ENCODE data around the gene PCDHB3.
"Not testable (repeated sequence)": the region's sequence is repeated elsewhere in the genome, so short reads cannot be mapped to it uniquely, and the experiment has no call there.

Gene PCDHB3

GRCh38 chr5:141150993-141151325 is 50.7 kb downstream of the PCDHB3 start:
- Histone ChIP-seq H2AK5ac (ENCODE audit: low read depth, low read length) (no peak overlapping the region), H3K14ac (ENCODE audit: low read length) (no peak overlapping the region), H3K4me2 (ENCODE audit: insufficient read depth, low read length, poor library complexity, severe bottlenecking) (no peak overlapping the region), H3K4ac (ENCODE audit: low read length) (no peak overlapping the region), H2BK120ac (ENCODE audit: low read depth, low read length) (no peak overlapping the region), H3K23ac (ENCODE audit: low read depth, low read length, poor library complexity) (no peak overlapping the region), H3K27me3 (ENCODE audit: control insufficient read depth in 3 of 3, insufficient read depth in 3 of 3, low read depth in 1 of 3, low read length in 3 of 3) (no peaks in the 10 kb centered on the region), H2BK15ac (ENCODE audit: low read length) (no peak overlapping the region), H2BK12ac (ENCODE audit: low read length) (no peak overlapping the region), H2BK5ac (ENCODE audit: low read length) (no peak overlapping the region), H3K18ac (ENCODE audit: low read length) (no peak overlapping the region), H3K4me1 (ENCODE audit: control insufficient read depth in 2 of 2, insufficient read depth in 1 of 2, low read depth in 1 of 2, low read length in 2 of 2) (no peaks in the 10 kb centered on the region), H3K36me3 (replicated peaks in 1 of 2; ENCODE audit: control insufficient read depth in 2 of 2, insufficient read depth in 2 of 2, low read length in 2 of 2) (no peaks in the 10 kb centered on the region), H2AFZ (ENCODE audit: low read length) (no peak overlapping the region), H4K8ac (ENCODE audit: low read depth, low read length) (no peak overlapping the region), H4K91ac (ENCODE audit: low read depth, low read length, poor library complexity) (no peak overlapping the region), H3K9ac (ENCODE audit: low read depth, low read length, poor library complexity) (no peak overlapping the region), H3K79me1 (ENCODE audit: low read depth, low read length) (no peaks in the 10 kb centered on the region), H3K27ac (replicated peaks; ENCODE audit: low read length) (no peak overlapping the region), H3K4me3 (ENCODE audit: low read length in 2 of 2) (no peak overlapping the region), H3K9me3 (replicated peaks in 1 of 2; ENCODE audit: control insufficient read depth in 2 of 2, insufficient read depth in 1 of 2, low read depth in 1 of 2, low read length in 2 of 2) (peaks cover 8 to 11% of the 10 kb centered on the region in 2 donors)
- WGBS, 2 donors (ENCODE audit: extremely low coverage in 2 of 2, insufficient read length in 2 of 2, insufficient replicate concordance in 1 of 2): no CpG with 5 or more reads among the region's 13 CpGs
- no peak for DNase-seq (ENCODE audit: low spot score)

GRCh38 chr5:141151632-141152031 is 51.4 kb downstream of the PCDHB3 start:
- H2BK120ac ChIP-seq (ENCODE audit: low read depth, low read length); H3K9ac ChIP-seq (ENCODE audit: low read depth, low read length, poor library complexity); H2BK15ac ChIP-seq (ENCODE audit: low read length); H4K91ac ChIP-seq (ENCODE audit: low read depth, low read length, poor library complexity); H3K23ac ChIP-seq (ENCODE audit: low read depth, low read length, poor library complexity); H3K27me3 ChIP-seq (ENCODE audit: control insufficient read depth in 3 of 3, insufficient read depth in 3 of 3, low read depth in 1 of 3, low read length in 3 of 3); H3K79me1 ChIP-seq (ENCODE audit: low read depth, low read length); H3K4ac ChIP-seq (ENCODE audit: low read length); H2BK5ac ChIP-seq (ENCODE audit: low read length); H2AK5ac ChIP-seq (ENCODE audit: low read depth, low read length); H3K4me3 ChIP-seq (ENCODE audit: low read length in 2 of 2); H3K18ac ChIP-seq (ENCODE audit: low read length); H3K36me3 ChIP-seq (replicated peaks in 1 of 2; ENCODE audit: control insufficient read depth in 2 of 2, insufficient read depth in 2 of 2, low read length in 2 of 2); H3K4me2 ChIP-seq (ENCODE audit: insufficient read depth, low read length, poor library complexity, severe bottlenecking); H4K8ac ChIP-seq (ENCODE audit: low read depth, low read length); H3K4me1 ChIP-seq (ENCODE audit: control insufficient read depth in 2 of 2, insufficient read depth in 1 of 2, low read depth in 1 of 2, low read length in 2 of 2); DNase-seq (ENCODE audit: low spot score); H2AFZ ChIP-seq (ENCODE audit: low read length); H3K14ac ChIP-seq (ENCODE audit: low read length); H3K27ac ChIP-seq (replicated peaks; ENCODE audit: low read length); H2BK12ac ChIP-seq (ENCODE audit: low read length): not testable (repeated sequence)
- WGBS, 2 donors (ENCODE audit: extremely low coverage in 2 of 2, insufficient read length in 2 of 2, insufficient replicate concordance in 1 of 2): no CpG with 5 or more reads among the region's 41 CpGs
- H3K9me3 ChIP-seq (replicated peaks in 1 of 2; ENCODE audit: control insufficient read depth in 2 of 2, insufficient read depth in 1 of 2, low read depth in 1 of 2, low read length in 2 of 2): peaks cover 8 to 14% of the 10 kb centered on the region in 2 donors

- peaks cover 8 to 14% of the 10 kb centered on the region in 2 donors for H3K9me3 ChIP-seq (replicated peaks in 1 of 2; ENCODE audit: control insufficient read depth in 2 of 2, insufficient read depth in 1 of 2, low read depth in 1 of 2, low read length in 2 of 2)
- not testable (repeated sequence) for H3K9ac ChIP-seq (ENCODE audit: low read depth, low read length, poor library complexity); H4K91ac ChIP-seq (ENCODE audit: low read depth, low read length, poor library complexity); H2BK12ac ChIP-seq (ENCODE audit: low read length); H2AK5ac ChIP-seq (ENCODE audit: low read depth, low read length); H3K27me3 ChIP-seq (ENCODE audit: control insufficient read depth in 3 of 3, insufficient read depth in 3 of 3, low read depth in 1 of 3, low read length in 3 of 3); H4K8ac ChIP-seq (ENCODE audit: low read depth, low read length); H2BK120ac ChIP-seq (ENCODE audit: low read depth, low read length); H2AFZ ChIP-seq (ENCODE audit: low read length); H3K4me3 ChIP-seq (ENCODE audit: low read length in 2 of 2); H3K4ac ChIP-seq (ENCODE audit: low read length); H2BK15ac ChIP-seq (ENCODE audit: low read length); H2BK5ac ChIP-seq (ENCODE audit: low read length); H3K4me2 ChIP-seq (ENCODE audit: insufficient read depth, low read length, poor library complexity, severe bottlenecking); H3K4me1 ChIP-seq (ENCODE audit: control insufficient read depth in 2 of 2, insufficient read depth in 1 of 2, low read depth in 1 of 2, low read length in 2 of 2); DNase-seq (ENCODE audit: low spot score); H3K79me1 ChIP-seq (ENCODE audit: low read depth, low read length); H3K23ac ChIP-seq (ENCODE audit: low read depth, low read length, poor library complexity); H3K14ac ChIP-seq (ENCODE audit: low read length); H3K18ac ChIP-seq (ENCODE audit: low read length); H3K36me3 ChIP-seq (replicated peaks in 1 of 2; ENCODE audit: control insufficient read depth in 2 of 2, insufficient read depth in 2 of 2, low read length in 2 of 2); H3K27ac ChIP-seq (replicated peaks; ENCODE audit: low read length)
- no CpG with 5 or more reads among the region's 36 CpGs for WGBS, 2 donors (ENCODE audit: extremely low coverage in 2 of 2, insufficient read length in 2 of 2, insufficient replicate concordance in 1 of 2)
These were observed 51.8 kb downstream of the PCDHB3 start for GRCh38 chr5:141152096-141152495.
